GM18858 (cell line): ENCODE data around the gene CDH20.

Source experiments
- ATAC-seq: cut with Tn5 transposase; IDR thresholded peaks from one replicate; pipeline ENCODE4 v1.9.1; 2021; ENCODE audit not compliant: unreplicated experiment

CDH20 gene

GRCh38 chr18:61333271-61333745 lies at the start of gene CDH20:
TSS of gene CDH20 (plus strand) at chr18:61333430.
- ATAC-seq, result no peak

GRCh38 chr18:61284039-61284438 lies 49.2 kb upstream of the CDH20 start:
- no peak for ATAC-seq

GRCh38 chr18:61285777-61286176 lies 47.5 kb upstream of the CDH20 start:
- no peak for ATAC-seq

- no peak for ATAC-seq
Observed at GRCh38 chr18:61286867-61287266, 46.4 kb upstream of the CDH20 start.

GRCh38 chr18:61290616-61291015 lies 42.6 kb upstream of the CDH20 start:
- no peak for ATAC-seq

- ATAC-seq, result no peak
Observed at GRCh38 chr18:61292280-61293035, 40.8 kb upstream of the CDH20 start.

GRCh38 chr18:61295153-61295552 lies 38.1 kb upstream of the CDH20 start:
- no peak for ATAC-seq

GRCh38 chr18:61308004-61308403 lies 25.2 kb upstream of the CDH20 start:
- ATAC-seq, result no peak

GRCh38 chr18:61308795-61309393 lies 24.3 kb upstream of the CDH20 start:
- no peak for ATAC-seq

- peak; percentile 96 for ATAC-seq
Observed at GRCh38 chr18:61322265-61322873, 10.9 kb upstream of the CDH20 start.

- no peak for ATAC-seq
Observed at GRCh38 chr18:61323951-61324350, 9.3 kb upstream of the CDH20 start.

- ATAC-seq, result no peak
Observed at GRCh38 chr18:61326407-61326806, 6.8 kb upstream of the CDH20 start.

GRCh38 chr18:61329398-61329797 lies 3.8 kb upstream of the CDH20 start:
- no peak for ATAC-seq

GRCh38 chr18:61331051-61331450 lies 2.2 kb upstream of the CDH20 start:
- no peak for ATAC-seq

- ATAC-seq, result no peak
Observed at GRCh38 chr18:61333746-61334490, 688 bp downstream of the CDH20 start.

GRCh38 chr18:61334491-61334850 lies 1.2 kb downstream of the CDH20 start:
- no peak for ATAC-seq

GRCh38 chr18:61334951-61335683 lies 1.9 kb downstream of the CDH20 start:
- no peak for ATAC-seq

GRCh38 chr18:61335684-61336555 lies 2.7 kb downstream of the CDH20 start:
- no peak for ATAC-seq

- no peak for ATAC-seq
Observed at GRCh38 chr18:61336766-61337165, 3.5 kb downstream of the CDH20 start.

- ATAC-seq, result no peak
Observed at GRCh38 chr18:61337527-61337926, 4.3 kb downstream of the CDH20 start.
